PC-9 (cell line): ENCODE measurements around the gene RNF149. TPM values are rescaled to one million over a fixed set of nuclear protein-coding genes. Genes with fewer than 3 reads are reported as not detected.

ENCODE experiments used
- BruUV-seq: library from RNA; stranded (reverse); fragments of 400-500 nt; replicated peaks from 2 replicates; lab custom pipeline; 2021; lab: Mats Ljungman, UMichigan
- CTCF ChIA-PET: fragments of 300-600 bp; sonication (Branson Sonifier 250); formaldehyde crosslinking; loops from one replicate; lab custom pipeline; 2022; ENCODE audit warnings: antibody characterized with exemption; lab: Charles Lee
- POLR2A ChIA-PET: fragments of 300-600 bp; sonication (Branson Sonifier 250); formaldehyde crosslinking; loops from one replicate; lab custom pipeline; 2022; ENCODE audit warnings: antibody characterized with exemption; ENCODE audit not compliant: unreplicated experiment; lab: Charles Lee
- DNase-seq, 2 experiments: peaks; one replicate each; pipeline versions ENCODE4 v3.0.0 to v3.0.0-alpha.2; 2015 to 2022; ENCODE audit warnings: mixed read lengths in 1 of 2
- H2AFZ ChIP-seq: fragments of 200-600 bp; sonication (generic); 2 replicates; pipeline ENCODE4 v1.8.1; 2017; ENCODE audit warnings: antibody characterized with exemption
- H3F3A ChIP-seq: fragments of 200-600 bp; sonication (generic); 2 replicates; pipeline ENCODE4 v1.8.1; 2017; ENCODE audit warnings: antibody characterized with exemption, mild to moderate bottlenecking, low read depth; ENCODE audit not compliant: insufficient read depth
- H3K27ac ChIP-seq: fragments of 200-600 bp; sonication (generic); 2 replicates; pipeline ENCODE4 v1.6.1; 2016; ENCODE audit warnings: mixed run types
- H3K27me3 ChIP-seq: fragments of 200-600 bp; sonication (generic); 2 replicates; pipeline ENCODE4 v1.6.1; 2016; ENCODE audit warnings: low read depth, mixed run types; ENCODE audit not compliant: insufficient read depth
- H3K36me3 ChIP-seq: fragments of 200-600 bp; sonication (generic); 2 replicates; pipeline ENCODE4 v1.6.1; 2016; ENCODE audit warnings: low read depth, mixed run types
- H3K4me1 ChIP-seq: fragments of 200-600 bp; sonication (generic); replicated peaks from 2 replicates; pipeline ENCODE4 v1.6.1; 2016; ENCODE audit warnings: mixed run types; ENCODE audit not compliant: insufficient read depth
- H3K4me2 ChIP-seq: fragments of 200-600 bp; sonication (generic); 2 replicates; pipeline ENCODE4 v1.6.1; 2017; ENCODE audit warnings: mixed run types
- H3K4me3 ChIP-seq: fragments of 200-600 bp; sonication (generic); 2 replicates; pipeline ENCODE4 v1.6.1; 2016; ENCODE audit warnings: mixed run types
- H3K79me2 ChIP-seq: fragments of 200-600 bp; sonication (generic); 2 replicates; pipeline ENCODE4 v1.6.1; 2017; ENCODE audit warnings: low read depth, mixed run types
- H3K9me2 ChIP-seq: fragments of 200-600 bp; sonication (generic); 2 replicates; pipeline ENCODE4 v1.8.1; 2017; ENCODE audit warnings: mild to moderate bottlenecking; ENCODE audit not compliant: insufficient read depth
- H3K9me3 ChIP-seq: fragments of 200-600 bp; sonication (generic); 2 replicates; pipeline ENCODE4 v1.8.1; 2016; ENCODE audit warnings: low read depth; ENCODE audit not compliant: insufficient read depth
- H4K20me1 ChIP-seq: fragments of 200-600 bp; sonication (generic); 2 replicates; pipeline ENCODE4 v1.8.1; 2017; ENCODE audit not compliant: insufficient read depth
- EZH2 ChIP-seq: fragments of 200-600 bp; sonication (generic); IDR thresholded peaks from 2 replicates; pipeline ENCODE4 v1.8.0; 2017; ENCODE audit warnings: antibody characterized with exemption, low read depth
- intact Hi-C: fragments of 100-400 bp; cut with micrococcal nuclease; formaldehyde crosslinking; loops from one replicate; pipeline ENCODE4 v1.10.0; 2022; ENCODE audit not compliant: unreplicated experiment
- total RNA-seq: library from RNA; stranded (reverse); gene quantifications from 2 replicates; pipeline ENCODE4 v1.2.3, GENCODE V29; 2021
- TF ChIP-seq, protein P1 (sequence below): fragments of 200-600 bp; sonication (generic); conservative IDR thresholded peaks from 2 replicates; pipeline ENCODE4 v1.6.1; 2017; ENCODE audit warnings: mixed run types, antibody characterized with exemption, mild to moderate bottlenecking, moderate library complexity

Gene RNF149
- total RNA-seq, 1 experiment from 2014 or later: 58.6 TPM

DNA sequence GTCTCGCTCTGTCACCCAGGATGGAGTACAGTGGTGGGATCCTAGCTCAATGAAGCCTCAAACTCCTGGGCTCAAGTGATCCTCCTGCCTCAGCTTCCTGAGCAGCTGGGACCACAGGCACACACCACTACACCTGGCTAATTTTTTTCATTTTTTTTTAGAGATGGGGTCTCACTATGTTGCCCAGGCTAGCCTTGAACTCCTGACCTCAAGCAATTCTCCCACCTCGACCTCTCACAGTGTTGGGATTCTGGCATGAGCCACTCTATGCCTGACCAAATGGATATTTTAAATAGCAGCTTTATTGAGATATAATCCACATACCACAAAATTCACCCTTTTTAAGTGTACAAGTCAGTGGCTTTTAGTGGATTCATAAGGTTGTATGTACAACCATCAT, 11.1 kb downstream of the RNF149 start:
- peaks cover 51% of the 10 kb centered on the region for H3K36me3 ChIP-seq
- no peaks in the 10 kb centered on the region for H3K9me2 ChIP-seq
- BruUV-seq: no TSS peak
- H3K9me3 ChIP-seq: no peaks in the 10 kb centered on the region
- H3K79me2 ChIP-seq: peaks cover 99% of the 10 kb centered on the region
- H3K4me2 ChIP-seq: no peak overlapping the region
- TF ChIP-seq, protein P1, sequence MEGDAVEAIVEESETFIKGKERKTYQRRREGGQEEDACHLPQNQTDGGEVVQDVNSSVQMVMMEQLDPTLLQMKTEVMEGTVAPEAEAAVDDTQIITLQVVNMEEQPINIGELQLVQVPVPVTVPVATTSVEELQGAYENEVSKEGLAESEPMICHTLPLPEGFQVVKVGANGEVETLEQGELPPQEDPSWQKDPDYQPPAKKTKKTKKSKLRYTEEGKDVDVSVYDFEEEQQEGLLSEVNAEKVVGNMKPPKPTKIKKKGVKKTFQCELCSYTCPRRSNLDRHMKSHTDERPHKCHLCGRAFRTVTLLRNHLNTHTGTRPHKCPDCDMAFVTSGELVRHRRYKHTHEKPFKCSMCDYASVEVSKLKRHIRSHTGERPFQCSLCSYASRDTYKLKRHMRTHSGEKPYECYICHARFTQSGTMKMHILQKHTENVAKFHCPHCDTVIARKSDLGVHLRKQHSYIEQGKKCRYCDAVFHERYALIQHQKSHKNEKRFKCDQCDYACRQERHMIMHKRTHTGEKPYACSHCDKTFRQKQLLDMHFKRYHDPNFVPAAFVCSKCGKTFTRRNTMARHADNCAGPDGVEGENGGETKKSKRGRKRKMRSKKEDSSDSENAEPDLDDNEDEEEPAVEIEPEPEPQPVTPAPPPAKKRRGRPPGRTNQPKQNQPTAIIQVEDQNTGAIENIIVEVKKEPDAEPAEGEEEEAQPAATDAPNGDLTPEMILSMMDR: no peak
- no peak for TF ChIP-seq EZH2
- H2AFZ ChIP-seq: no peak overlapping the region
- H3F3A ChIP-seq: peaks cover 42% of the 10 kb centered on the region
- no peak overlapping the region for H3K27ac ChIP-seq
- DNase-seq: no peak
- H3K4me1 ChIP-seq: peaks cover 27% of the 10 kb centered on the region
- H3K27me3 ChIP-seq: no peaks in the 10 kb centered on the region
- H3K4me3 ChIP-seq: no peak overlapping the region
- POLR2A ChIA-PET: interaction anchor here (0.5 kb wide), 1 partner anchor 534 kb away, joined by 7 read pairs; no protein-coding TSS in a partner anchor
- CTCF ChIA-PET: no interaction called here
- H4K20me1 ChIP-seq: peaks cover 89% of the 10 kb centered on the region
- intact Hi-C loops: no loop called here

- no peak overlapping the region for H3K4me3 ChIP-seq
- no peaks in the 10 kb centered on the region for H3K9me2 ChIP-seq
- H3K27me3 ChIP-seq: no peaks in the 10 kb centered on the region
- H3K36me3 ChIP-seq: peaks cover 52% of the 10 kb centered on the region
- TF ChIP-seq EZH2: no peak
- TF ChIP-seq, protein P1: no peak
- H2AFZ ChIP-seq: no peak overlapping the region
- peaks cover 43% of the 10 kb centered on the region for H3F3A ChIP-seq
- peaks cover 84% of the 10 kb centered on the region for H4K20me1 ChIP-seq
- no peak for DNase-seq
- BruUV-seq: no TSS peak
- intact Hi-C loops: no loop called here
- POLR2A ChIA-PET: no interaction called here
- peaks cover 17% of the 10 kb centered on the region; the same call in 1 of the 2 replicates for H3K4me1 ChIP-seq
- CTCF ChIA-PET: no interaction called here
- H3K27ac ChIP-seq: 0 out of 2 replicates have a peak overlapping the region, but pooled peaks have one; percentile 13
- H3K4me2 ChIP-seq: peak overlapping the region; percentile 9; the same call in 1 of the 2 replicates
- H3K79me2 ChIP-seq: peaks cover 99% of the 10 kb centered on the region
- no peaks in the 10 kb centered on the region for H3K9me3 ChIP-seq
These were observed 12.1 kb downstream of the RNF149 start for GRCh38 chr2:101296371-101296770.

GRCh38 chr2:101295895-101296294, 12.6 kb downstream of the RNF149 start:
- H3K4me1 ChIP-seq: 0 out of 2 replicates have a peak, but pooled peaks cover 15% of the 10 kb centered on the region
- ChIA-PET CTCF (no interaction called here), POLR2A (interaction anchor here (0.7 kb wide), 1 partner anchor 66 kb away, joined by 3 read pairs; no protein-coding TSS in a partner anchor)
- H3K79me2 ChIP-seq: peaks cover 97% of the 10 kb centered on the region
- H3F3A ChIP-seq: peaks cover 46% of the 10 kb centered on the region
- H3K9me3 ChIP-seq: no peaks in the 10 kb centered on the region
- H3K27ac ChIP-seq: 0 out of 2 replicates have a peak overlapping the region, but pooled peaks have one; percentile 13
- no peaks in the 10 kb centered on the region for H3K27me3 ChIP-seq
- peak overlapping the region; percentile 9; the same call in 1 of the 2 replicates for H3K4me2 ChIP-seq
- H3K36me3 ChIP-seq: peaks cover 54% of the 10 kb centered on the region
- no peak for DNase-seq
- no peaks in the 10 kb centered on the region for H3K9me2 ChIP-seq
- peaks cover 79% of the 10 kb centered on the region for H4K20me1 ChIP-seq
- intact Hi-C loops: no loop called here
- no TSS peak for BruUV-seq
- H3K4me3 ChIP-seq: no peak overlapping the region
- no peak overlapping the region for H2AFZ ChIP-seq
- TF ChIP-seq, protein P1: no peak
- TF ChIP-seq EZH2: no peak
